ENCODE measurements around the gene MYO5B. TPM values are rescaled to one million over a fixed set of nuclear protein-coding genes. Genes with fewer than 3 reads are reported as not detected.

MYO5B gene
- polyA plus RNA-seq, 4 donors, result 45.0 to 185 (median 102) TPM

DNA sequence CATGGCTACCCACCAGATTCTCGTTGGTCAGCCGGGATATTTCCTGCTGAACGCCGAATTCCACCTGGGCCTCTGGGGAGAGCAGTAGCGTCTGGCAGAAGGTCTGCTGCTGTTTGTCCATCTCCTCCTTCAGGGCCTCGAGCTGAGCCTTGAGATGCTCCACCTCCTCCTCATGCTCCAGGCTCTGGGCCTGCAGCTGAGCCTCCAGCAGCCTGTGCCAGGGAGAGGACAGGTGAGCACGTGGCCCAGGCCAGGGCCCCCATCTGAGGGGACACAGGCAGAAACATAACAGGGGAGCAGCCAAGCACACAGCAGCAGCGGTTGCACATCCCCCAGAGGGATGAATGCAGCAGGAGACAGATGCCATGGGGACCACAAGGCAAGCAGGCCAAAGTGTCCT lies 341.5 kb downstream of the MYO5B start:
- DNase-seq (no peak), FAIRE-seq (no peak)
- H3K9me3 ChIP-seq (ENCODE audit: control insufficient read depth in 2 of 2, insufficient read depth in 1 of 2, low read depth in 1 of 2, low read length in 1 of 2), result no peaks in the 10 kb centered on the region
- 87 to 89% (median 88%) methylated on average over 8 of the region's 8 CpGs for WGBS, 3 donors
- no peak overlapping the region for H3K27ac ChIP-seq (ENCODE audit: low read depth in 1 of 3, low read length in 2 of 3)
- H3K4me1 ChIP-seq (ENCODE audit: control insufficient read depth in 3 of 3, insufficient read depth in 2 of 3, low read depth in 1 of 3, low read length in 2 of 3), result peaks cover 0 to 26% (median 0%) of the 10 kb centered on the region in 3 donors
- H3K27me3 ChIP-seq (ENCODE audit: control insufficient read depth in 3 of 3, insufficient read depth in 3 of 3, low read length in 3 of 3), result no peaks in the 10 kb centered on the region
- peaks cover 0 to 64% (median 2%) of the 10 kb centered on the region in 3 donors for H3K36me3 ChIP-seq (ENCODE audit: control insufficient read depth in 3 of 3, insufficient read depth in 2 of 3, low read depth in 1 of 3, low read length in 3 of 3)
- H3K4me3 ChIP-seq (ENCODE audit: low read depth in 1 of 3, low read length in 3 of 3), result no peak overlapping the region

DNA sequence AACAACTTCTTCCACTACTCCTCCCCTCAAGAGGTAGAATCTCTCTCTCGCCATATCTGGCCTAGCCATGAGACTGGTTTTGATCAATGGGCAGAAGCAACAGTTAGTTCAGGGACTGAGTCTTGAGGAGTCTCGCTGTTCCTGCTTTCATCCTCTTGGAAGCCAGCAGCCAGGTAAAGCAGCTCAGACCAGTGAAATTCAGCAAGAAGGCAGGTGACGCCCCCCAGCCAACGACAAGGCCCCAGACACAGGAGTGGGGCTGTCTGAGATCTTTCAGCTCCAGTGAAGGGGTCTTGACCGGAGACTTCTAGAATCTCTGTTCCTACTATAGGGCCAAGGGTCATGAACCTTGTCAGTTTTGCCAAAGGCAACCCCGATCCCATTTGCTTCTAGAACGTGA lies 341.9 kb downstream of the MYO5B start:
- DNase-seq (no peak), FAIRE-seq (no peak)
- Histone ChIP-seq H3K36me3 (ENCODE audit: control insufficient read depth in 3 of 3, insufficient read depth in 2 of 3, low read depth in 1 of 3, low read length in 3 of 3) (peaks cover 0 to 69% (median 2%) of the 10 kb centered on the region in 3 donors), H3K27ac (ENCODE audit: low read depth in 1 of 3, low read length in 2 of 3) (no peak overlapping the region), H3K9me3 (ENCODE audit: control insufficient read depth in 2 of 2, insufficient read depth in 1 of 2, low read depth in 1 of 2, low read length in 1 of 2) (no peaks in the 10 kb centered on the region), H3K4me1 (ENCODE audit: control insufficient read depth in 3 of 3, insufficient read depth in 2 of 3, low read depth in 1 of 3, low read length in 2 of 3) (peaks cover 0 to 26% (median 0%) of the 10 kb centered on the region in 3 donors), H3K4me3 (ENCODE audit: low read depth in 1 of 3, low read length in 3 of 3) (no peak overlapping the region), H3K27me3 (ENCODE audit: control insufficient read depth in 3 of 3, insufficient read depth in 3 of 3, low read length in 3 of 3) (no peaks in the 10 kb centered on the region)
- 79 to 89% (median 80%) methylated on average over 7 of the region's 7 CpGs for WGBS, 3 donors

DNA sequence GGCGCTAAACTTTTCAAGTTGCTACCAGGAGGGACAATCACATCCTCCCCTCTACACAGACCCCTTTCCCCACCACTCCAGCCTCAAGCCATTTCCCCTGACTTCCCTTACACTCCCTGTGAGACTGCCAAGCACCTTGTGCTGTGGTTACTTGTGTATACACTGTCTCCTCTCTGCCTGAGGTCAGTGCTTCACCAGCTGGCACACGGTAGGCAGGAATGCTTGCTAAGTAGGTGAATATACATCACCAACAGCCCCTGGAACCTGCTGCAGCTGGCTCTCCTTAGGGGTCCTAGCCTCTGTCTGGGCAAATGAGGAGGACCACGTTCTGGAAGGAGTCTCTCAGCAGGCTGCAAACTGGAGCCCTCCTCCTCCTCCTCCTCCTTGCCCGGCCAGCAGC lies 343.3 kb downstream of the MYO5B start:
- H3K27me3 ChIP-seq (ENCODE audit: control insufficient read depth in 3 of 3, insufficient read depth in 3 of 3, low read length in 3 of 3), result no peaks in the 10 kb centered on the region
- peaks cover 0 to 74% (median 2%) of the 10 kb centered on the region in 3 donors for H3K36me3 ChIP-seq (ENCODE audit: control insufficient read depth in 3 of 3, insufficient read depth in 2 of 3, low read depth in 1 of 3, low read length in 3 of 3)
- FAIRE-seq (no peak), DNase-seq (no peak)
- no peak overlapping the region for H3K27ac ChIP-seq (ENCODE audit: low read depth in 1 of 3, low read length in 2 of 3)
- no peaks in the 10 kb centered on the region for H3K9me3 ChIP-seq (ENCODE audit: control insufficient read depth in 2 of 2, insufficient read depth in 1 of 2, low read depth in 1 of 2, low read length in 1 of 2)
- H3K4me1 ChIP-seq (ENCODE audit: control insufficient read depth in 3 of 3, insufficient read depth in 2 of 3, low read depth in 1 of 3, low read length in 2 of 3), result peaks cover 0 to 20% (median 0%) of the 10 kb centered on the region in 3 donors
- no peak overlapping the region for H3K4me3 ChIP-seq (ENCODE audit: low read depth in 1 of 3, low read length in 3 of 3)
- 80 to 83% (median 81%) methylated on average over 3 to 4 of the region's 4 CpGs for WGBS, 3 donors

DNA sequence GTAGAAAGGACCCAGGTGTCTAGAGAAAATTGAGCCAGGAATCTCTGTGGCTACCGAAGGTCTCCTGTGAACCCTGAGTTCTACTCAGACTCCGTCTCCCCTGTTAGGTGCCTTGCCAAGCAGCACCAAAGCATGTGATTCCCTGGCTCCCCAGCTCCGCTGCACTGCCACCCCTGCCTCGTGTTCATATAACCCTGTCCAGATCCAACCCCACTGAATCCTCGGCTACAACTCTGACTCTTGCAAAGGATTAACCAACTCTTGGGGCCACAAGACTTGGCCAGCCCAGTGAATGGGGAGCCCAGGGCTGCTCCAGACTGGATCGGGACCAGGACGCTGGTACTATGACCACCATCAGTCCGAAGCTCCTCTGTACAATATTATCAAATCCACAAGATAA lies 344.3 kb downstream of the MYO5B start:
- DNase-seq, result no peak
- 90 to 93% (median 90%) methylated on average over 8 of the region's 8 CpGs for WGBS, 3 donors
- FAIRE-seq, result no peak
- Histone ChIP-seq H3K9me3 (ENCODE audit: control insufficient read depth in 2 of 2, insufficient read depth in 1 of 2, low read depth in 1 of 2, low read length in 1 of 2) (no peaks in the 10 kb centered on the region), H3K4me1 (ENCODE audit: control insufficient read depth in 3 of 3, insufficient read depth in 2 of 3, low read depth in 1 of 3, low read length in 2 of 3) (peaks cover 0 to 20% (median 0%) of the 10 kb centered on the region in 3 donors), H3K4me3 (ENCODE audit: low read depth in 1 of 3, low read length in 3 of 3) (no peak overlapping the region), H3K27me3 (ENCODE audit: control insufficient read depth in 3 of 3, insufficient read depth in 3 of 3, low read length in 3 of 3) (no peaks in the 10 kb centered on the region), H3K36me3 (ENCODE audit: control insufficient read depth in 3 of 3, insufficient read depth in 2 of 3, low read depth in 1 of 3, low read length in 3 of 3) (peaks cover 0 to 73% (median 4%) of the 10 kb centered on the region in 3 donors), H3K27ac (ENCODE audit: low read depth in 1 of 3, low read length in 2 of 3) (peak overlapping the region in 1 of 3 donors; percentile 90)

DNA sequence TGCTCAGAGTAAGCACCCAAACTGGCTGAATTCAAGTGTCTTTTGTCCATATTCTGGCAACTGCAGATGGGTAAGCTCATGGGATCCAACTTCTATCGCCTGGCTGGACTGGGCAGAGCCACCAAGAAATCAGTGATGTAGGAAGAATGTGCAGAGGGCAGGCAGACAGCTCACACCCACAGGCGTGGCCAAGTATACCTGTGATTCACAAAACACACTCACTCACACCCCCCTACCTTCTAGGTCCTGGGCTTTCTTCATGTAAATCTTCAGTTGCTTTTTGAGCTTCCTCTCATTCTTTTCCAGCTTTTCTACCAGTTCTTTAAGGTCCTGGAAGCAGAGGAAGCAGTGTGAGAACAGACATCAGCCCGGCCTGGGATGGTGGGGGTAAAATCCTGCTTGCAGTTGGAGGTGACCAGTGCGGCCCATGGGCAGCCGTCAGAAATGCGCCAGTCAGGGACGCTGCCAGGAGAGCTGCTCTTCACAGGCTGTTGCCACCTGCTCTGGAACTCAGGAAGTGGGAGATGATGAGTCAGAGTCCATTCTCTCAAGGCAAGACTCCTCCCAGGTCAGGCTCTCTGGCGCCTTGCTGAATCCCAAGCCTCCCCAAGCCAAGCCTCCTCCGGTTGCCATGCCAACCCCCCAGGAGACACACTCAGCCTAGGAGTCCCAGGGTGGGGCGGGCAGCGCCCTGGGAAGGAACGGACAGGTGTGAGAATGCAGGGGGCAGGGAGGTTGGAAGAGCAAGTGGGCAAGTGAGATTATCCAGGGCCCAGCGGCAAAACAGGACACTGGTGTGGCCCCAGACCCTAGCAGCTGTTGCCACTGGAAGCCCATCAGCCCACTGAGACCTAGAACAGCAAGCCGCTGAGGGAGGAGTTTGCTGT lies 345.4 kb downstream of the MYO5B start:
- Histone ChIP-seq H3K4me3 (ENCODE audit: low read depth in 1 of 3, low read length in 3 of 3) (peak overlapping the region in 2 of 3 donors; percentile 22 to 50), H3K9me3 (ENCODE audit: control insufficient read depth in 2 of 2, insufficient read depth in 1 of 2, low read depth in 1 of 2, low read length in 1 of 2) (no peaks in the 10 kb centered on the region), H3K27me3 (ENCODE audit: control insufficient read depth in 3 of 3, insufficient read depth in 3 of 3, low read length in 3 of 3) (no peaks in the 10 kb centered on the region), H3K4me1 (ENCODE audit: control insufficient read depth in 3 of 3, insufficient read depth in 2 of 3, low read depth in 1 of 3, low read length in 2 of 3) (peaks cover 0 to 20% (median 0%) of the 10 kb centered on the region in 3 donors), H3K36me3 (ENCODE audit: control insufficient read depth in 3 of 3, insufficient read depth in 2 of 3, low read depth in 1 of 3, low read length in 3 of 3) (peaks cover 0 to 75% (median 8%) of the 10 kb centered on the region in 3 donors), H3K27ac (ENCODE audit: low read depth in 1 of 3, low read length in 2 of 3) (peak overlapping the region; percentile 92 to 94 (median 93))
- no peak for FAIRE-seq
- WGBS, 3 donors, result 14 to 36% (median 25%) methylated on average over 14 of the region's 14 CpGs
- peak; percentile 97 to 100 for DNase-seq

GRCh38 chr18:49848115-49848514 lies 346.8 kb downstream of the MYO5B start:
- Histone ChIP-seq H3K27ac (ENCODE audit: low read depth in 1 of 3, low read length in 2 of 3) (peak overlapping the region in 1 of 3 donors; percentile 92), H3K4me3 (ENCODE audit: low read depth in 1 of 3, low read length in 3 of 3) (peak overlapping the region in 1 of 3 donors; percentile 50), H3K36me3 (ENCODE audit: control insufficient read depth in 3 of 3, insufficient read depth in 2 of 3, low read depth in 1 of 3, low read length in 3 of 3) (peaks cover 0 to 80% (median 8%) of the 10 kb centered on the region in 3 donors), H3K9me3 (ENCODE audit: control insufficient read depth in 2 of 2, insufficient read depth in 1 of 2, low read depth in 1 of 2, low read length in 1 of 2) (no peaks in the 10 kb centered on the region), H3K4me1 (ENCODE audit: control insufficient read depth in 3 of 3, insufficient read depth in 2 of 3, low read depth in 1 of 3, low read length in 2 of 3) (peaks cover 0 to 20% (median 0%) of the 10 kb centered on the region in 3 donors), H3K27me3 (ENCODE audit: control insufficient read depth in 3 of 3, insufficient read depth in 3 of 3, low read length in 3 of 3) (no peaks in the 10 kb centered on the region)
- DNase-seq (no peak), FAIRE-seq (no peak)
- WGBS, 3 donors, result 79 to 83% (median 80%) methylated on average over 4 of the region's 4 CpGs

GRCh38 chr18:49847524-49847923 lies 347.4 kb downstream of the MYO5B start:
- H3K36me3 ChIP-seq (ENCODE audit: control insufficient read depth in 3 of 3, insufficient read depth in 2 of 3, low read depth in 1 of 3, low read length in 3 of 3), result peaks cover 0 to 80% (median 10%) of the 10 kb centered on the region in 3 donors
- no peak overlapping the region for H3K27ac ChIP-seq (ENCODE audit: low read depth in 1 of 3, low read length in 2 of 3)
- H3K27me3 ChIP-seq (ENCODE audit: control insufficient read depth in 3 of 3, insufficient read depth in 3 of 3, low read length in 3 of 3), result no peaks in the 10 kb centered on the region
- no peak for DNase-seq
- peak overlapping the region in 1 of 3 donors; percentile 50 for H3K4me3 ChIP-seq (ENCODE audit: low read depth in 1 of 3, low read length in 3 of 3)
- 89 to 92% (median 90%) methylated on average over 8 of the region's 8 CpGs for WGBS, 3 donors
- no peak for FAIRE-seq
- H3K9me3 ChIP-seq (ENCODE audit: control insufficient read depth in 2 of 2, insufficient read depth in 1 of 2, low read depth in 1 of 2, low read length in 1 of 2), result no peaks in the 10 kb centered on the region
- H3K4me1 ChIP-seq (ENCODE audit: control insufficient read depth in 3 of 3, insufficient read depth in 2 of 3, low read depth in 1 of 3, low read length in 2 of 3), result peaks cover 0 to 20% (median 0%) of the 10 kb centered on the region in 3 donors

DNA sequence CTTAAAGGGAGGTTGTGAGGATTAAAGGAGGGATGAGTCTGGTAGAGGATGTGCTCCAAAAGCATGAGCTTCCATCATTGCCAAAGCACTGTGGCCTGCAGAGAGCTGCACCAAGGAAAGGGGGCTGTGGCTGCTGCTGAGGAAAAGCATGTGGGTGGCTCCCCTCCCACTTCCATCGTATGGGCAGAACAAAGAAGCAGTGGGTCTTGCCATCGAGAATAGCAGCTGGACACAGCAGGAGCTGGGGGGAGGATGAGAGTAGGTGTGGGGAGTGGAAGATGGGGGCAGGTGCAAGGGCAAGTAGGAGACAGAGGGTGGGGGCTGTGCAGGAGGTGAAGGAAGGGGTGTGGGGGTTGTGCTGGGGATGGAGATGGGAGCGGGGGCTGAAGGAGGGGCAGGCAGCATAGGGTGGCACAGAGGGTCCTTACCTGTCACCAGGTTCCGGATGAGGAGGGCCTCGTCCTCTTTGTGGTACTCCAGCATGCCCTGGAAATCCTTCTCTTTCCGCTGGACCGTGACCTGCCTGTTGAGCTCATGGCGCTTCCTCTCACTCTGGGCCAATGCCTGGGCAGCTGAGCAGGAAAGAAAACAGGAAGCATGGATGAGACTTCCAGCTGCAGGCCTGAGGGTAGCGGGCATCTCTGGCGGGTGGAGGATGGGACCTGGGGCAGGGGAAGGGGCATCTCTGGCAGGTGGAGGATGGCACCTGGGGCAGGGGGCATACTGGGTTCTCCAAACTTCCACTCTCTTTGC lies 348.1 kb downstream of the MYO5B start:
- FAIRE-seq (no peak), DNase-seq (no peak)
- Histone ChIP-seq H3K4me3 (ENCODE audit: low read depth in 1 of 3, low read length in 3 of 3) (no peak overlapping the region), H3K36me3 (ENCODE audit: control insufficient read depth in 3 of 3, insufficient read depth in 2 of 3, low read depth in 1 of 3, low read length in 3 of 3) (peaks cover 0 to 81% (median 10%) of the 10 kb centered on the region in 3 donors), H3K27ac (ENCODE audit: low read depth in 1 of 3, low read length in 2 of 3) (no peak overlapping the region), H3K4me1 (ENCODE audit: control insufficient read depth in 3 of 3, insufficient read depth in 2 of 3, low read depth in 1 of 3, low read length in 2 of 3) (peaks cover 0 to 20% (median 0%) of the 10 kb centered on the region in 3 donors), H3K9me3 (ENCODE audit: control insufficient read depth in 2 of 2, insufficient read depth in 1 of 2, low read depth in 1 of 2, low read length in 1 of 2) (no peaks in the 10 kb centered on the region), H3K27me3 (ENCODE audit: control insufficient read depth in 3 of 3, insufficient read depth in 3 of 3, low read length in 3 of 3) (no peaks in the 10 kb centered on the region)
- 71 to 85% (median 74%) methylated on average over 10 of the region's 10 CpGs for whole genome bisulfite sequencing, 3 donors

Data from small intestine (tissue), 7 donors.